ENCODE data around the gene OLFM4. TPM values are rescaled to one million over a fixed set of nuclear protein-coding genes. Genes with fewer than 3 reads are reported as not detected.

Gene OLFM4, protein sequence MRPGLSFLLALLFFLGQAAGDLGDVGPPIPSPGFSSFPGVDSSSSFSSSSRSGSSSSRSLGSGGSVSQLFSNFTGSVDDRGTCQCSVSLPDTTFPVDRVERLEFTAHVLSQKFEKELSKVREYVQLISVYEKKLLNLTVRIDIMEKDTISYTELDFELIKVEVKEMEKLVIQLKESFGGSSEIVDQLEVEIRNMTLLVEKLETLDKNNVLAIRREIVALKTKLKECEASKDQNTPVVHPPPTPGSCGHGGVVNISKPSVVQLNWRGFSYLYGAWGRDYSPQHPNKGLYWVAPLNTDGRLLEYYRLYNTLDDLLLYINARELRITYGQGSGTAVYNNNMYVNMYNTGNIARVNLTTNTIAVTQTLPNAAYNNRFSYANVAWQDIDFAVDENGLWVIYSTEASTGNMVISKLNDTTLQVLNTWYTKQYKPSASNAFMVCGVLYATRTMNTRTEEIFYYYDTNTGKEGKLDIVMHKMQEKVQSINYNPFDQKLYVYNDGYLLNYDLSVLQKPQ
- total RNA-seq: under 1 TPM in 3 of 4 donors, not detected in 1; 0.09 to 0.79 (median 0.13) TPM

DNA sequence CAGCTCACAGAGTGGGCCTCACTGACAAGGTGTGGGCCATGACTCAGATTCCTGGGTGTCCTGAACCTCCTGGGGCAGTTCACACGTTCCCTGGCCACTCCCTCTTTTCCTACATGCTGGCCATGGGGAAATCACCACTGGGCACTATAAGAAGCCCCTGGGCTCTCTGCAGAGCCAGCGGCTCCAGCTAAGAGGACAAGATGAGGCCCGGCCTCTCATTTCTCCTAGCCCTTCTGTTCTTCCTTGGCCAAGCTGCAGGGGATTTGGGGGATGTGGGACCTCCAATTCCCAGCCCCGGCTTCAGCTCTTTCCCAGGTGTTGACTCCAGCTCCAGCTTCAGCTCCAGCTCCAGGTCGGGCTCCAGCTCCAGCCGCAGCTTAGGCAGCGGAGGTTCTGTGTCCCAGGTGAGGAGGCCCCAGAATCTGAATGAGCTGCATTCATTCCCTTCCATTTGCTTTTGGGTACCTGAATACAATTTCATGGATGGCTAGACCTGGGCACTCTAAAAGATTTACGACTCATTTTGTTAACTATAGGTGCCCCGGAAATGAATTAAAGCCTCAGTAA is at the start of gene OLFM4:
TSS of gene OLFM4 (plus strand) at position 177 of the 567 bp plus-strand sequence. CDS start at position 201, 24 bp downstream.
- DNase-seq (ENCODE audit: low spot score) (no peak), ATAC-seq (ENCODE audit: low FRiP score) (no peak)
- TF ChIP-seq, protein P1, sequence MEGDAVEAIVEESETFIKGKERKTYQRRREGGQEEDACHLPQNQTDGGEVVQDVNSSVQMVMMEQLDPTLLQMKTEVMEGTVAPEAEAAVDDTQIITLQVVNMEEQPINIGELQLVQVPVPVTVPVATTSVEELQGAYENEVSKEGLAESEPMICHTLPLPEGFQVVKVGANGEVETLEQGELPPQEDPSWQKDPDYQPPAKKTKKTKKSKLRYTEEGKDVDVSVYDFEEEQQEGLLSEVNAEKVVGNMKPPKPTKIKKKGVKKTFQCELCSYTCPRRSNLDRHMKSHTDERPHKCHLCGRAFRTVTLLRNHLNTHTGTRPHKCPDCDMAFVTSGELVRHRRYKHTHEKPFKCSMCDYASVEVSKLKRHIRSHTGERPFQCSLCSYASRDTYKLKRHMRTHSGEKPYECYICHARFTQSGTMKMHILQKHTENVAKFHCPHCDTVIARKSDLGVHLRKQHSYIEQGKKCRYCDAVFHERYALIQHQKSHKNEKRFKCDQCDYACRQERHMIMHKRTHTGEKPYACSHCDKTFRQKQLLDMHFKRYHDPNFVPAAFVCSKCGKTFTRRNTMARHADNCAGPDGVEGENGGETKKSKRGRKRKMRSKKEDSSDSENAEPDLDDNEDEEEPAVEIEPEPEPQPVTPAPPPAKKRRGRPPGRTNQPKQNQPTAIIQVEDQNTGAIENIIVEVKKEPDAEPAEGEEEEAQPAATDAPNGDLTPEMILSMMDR (IDR thresholded peaks at IDR 0.05): no peak

DNA sequence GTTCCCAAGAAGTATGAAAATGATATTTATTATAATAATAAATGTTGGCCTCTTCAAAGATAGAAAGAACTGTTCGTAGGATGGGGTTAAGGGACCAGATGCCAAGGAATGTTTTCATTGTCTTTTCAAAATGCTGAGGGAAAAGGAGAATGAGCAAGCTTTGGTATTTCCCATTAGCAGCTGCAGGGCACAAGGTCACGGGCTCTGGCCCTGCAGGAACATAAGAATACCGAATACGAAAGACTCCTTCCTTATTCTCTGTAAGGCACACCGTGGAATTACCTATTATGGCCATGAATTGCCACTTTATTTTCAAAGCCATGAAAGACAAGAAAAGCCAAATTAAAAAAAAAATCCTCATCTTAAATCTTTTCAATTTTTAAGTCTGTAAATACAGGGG is 49.6 kb upstream of the OLFM4 start:
- TF ChIP-seq, protein P1 (IDR thresholded peaks at IDR 0.05): no peak
- DNase-seq (ENCODE audit: low spot score): no peak
- no peak for ATAC-seq (ENCODE audit: low FRiP score)

DNA sequence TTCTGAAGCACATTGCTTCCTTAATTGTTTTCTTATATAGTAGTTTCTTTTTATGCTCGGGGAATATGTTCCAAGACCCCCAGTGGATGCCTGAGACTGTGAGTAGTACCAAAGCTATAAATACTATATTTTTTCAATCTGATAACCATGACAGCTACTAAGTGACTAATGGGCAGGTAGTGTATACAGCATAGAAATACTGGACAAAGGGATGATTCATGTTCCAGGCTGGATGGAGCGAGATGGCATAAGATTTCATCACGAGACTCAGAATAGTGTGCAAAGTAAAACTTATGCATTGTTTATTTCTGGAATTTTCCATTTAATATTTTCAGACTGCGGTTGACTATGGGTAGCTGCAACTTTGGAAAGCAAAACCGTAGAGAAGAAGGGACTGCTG is 47.9 kb upstream of the OLFM4 start:
- no peak for DNase-seq (ENCODE audit: low spot score)
- no peak for ATAC-seq (ENCODE audit: low FRiP score)
- TF ChIP-seq, protein P1 (IDR thresholded peaks at IDR 0.05): no peak

DNA sequence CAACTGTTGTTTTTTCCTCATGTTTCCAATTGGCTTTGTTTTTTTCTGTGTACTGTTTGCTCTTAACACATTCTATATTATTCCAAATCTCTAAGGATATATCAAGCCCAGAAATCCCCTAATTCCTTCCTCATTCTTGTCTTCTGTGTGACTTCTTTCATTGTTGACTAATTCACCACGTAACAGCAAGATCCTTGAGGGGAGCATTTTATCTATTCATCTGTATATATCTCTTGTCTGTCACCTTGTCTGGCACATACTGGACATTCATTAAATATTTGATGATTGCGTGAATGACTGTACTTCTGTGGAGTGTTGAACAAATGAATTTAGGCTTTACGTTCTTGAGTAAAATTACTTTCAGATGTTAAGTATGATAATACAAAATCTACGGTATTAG is 44.8 kb upstream of the OLFM4 start:
- DNase-seq (ENCODE audit: low spot score) (no peak), ATAC-seq (ENCODE audit: low FRiP score) (no peak)
- TF ChIP-seq, protein P1 (IDR thresholded peaks at IDR 0.05): no peak

DNA sequence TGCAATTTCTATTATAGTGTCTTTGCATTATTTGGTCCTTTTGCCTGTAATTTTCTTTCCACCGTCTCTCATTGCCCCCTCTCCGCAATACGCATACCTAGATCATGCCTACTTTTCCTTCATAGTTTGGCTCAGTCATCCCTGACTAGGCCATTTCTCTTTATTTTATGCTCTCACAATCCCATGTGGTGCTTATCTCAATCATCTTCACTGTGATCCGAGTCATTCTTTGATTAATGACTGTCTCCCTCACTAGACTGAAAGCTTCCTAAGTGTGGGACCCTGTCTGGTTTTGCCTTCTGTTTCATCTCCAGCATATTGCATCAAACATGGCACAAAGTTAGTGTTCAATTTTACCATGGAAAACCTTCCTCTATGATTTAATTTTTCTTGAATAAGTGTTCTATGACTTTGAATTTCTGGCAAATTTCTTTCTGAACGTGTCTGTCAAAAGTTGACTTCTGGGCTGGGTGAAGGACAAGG is 43.7 kb upstream of the OLFM4 start:
- TF ChIP-seq, protein P1 (IDR thresholded peaks at IDR 0.05): no peak
- DNase-seq (ENCODE audit: low spot score): no peak
- no peak for ATAC-seq (ENCODE audit: low FRiP score)

DNA sequence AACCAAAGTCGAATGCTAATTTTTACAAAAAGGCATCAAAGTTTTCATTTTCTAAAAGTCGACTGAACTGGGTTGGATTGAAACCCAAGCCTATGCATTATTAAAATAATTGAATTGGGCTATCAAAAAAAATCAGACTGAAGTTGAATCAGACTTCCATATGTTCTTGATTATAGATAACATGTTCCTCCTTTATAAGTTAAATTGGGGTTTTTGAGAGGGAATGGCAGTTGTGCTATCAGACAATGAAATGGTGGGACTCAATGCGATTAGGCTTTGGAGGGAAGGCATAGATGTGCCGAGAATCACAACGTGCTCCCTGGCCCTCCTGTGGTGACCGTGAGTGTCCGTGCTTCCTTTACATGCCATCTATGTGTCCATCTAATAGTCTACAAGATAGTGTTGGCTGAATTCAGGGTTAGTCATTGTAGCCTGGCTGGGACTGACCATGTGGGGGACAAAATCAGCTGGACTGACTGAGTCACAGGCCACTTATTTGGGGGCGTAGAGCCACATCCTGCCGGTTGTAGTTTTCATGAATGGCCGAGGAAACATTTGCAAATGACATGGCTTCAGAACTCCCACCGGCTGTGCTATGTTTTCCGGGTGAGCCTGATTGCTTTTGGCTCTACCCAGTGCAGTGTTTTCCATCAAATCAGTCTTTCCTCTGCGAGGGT is 37.1 kb upstream of the OLFM4 start:
- ATAC-seq (ENCODE audit: low FRiP score) (no peak), DNase-seq (ENCODE audit: low spot score) (no peak)
- TF ChIP-seq, protein P1 (IDR thresholded peaks at IDR 0.05): no peak

Data from omental fat pad (tissue), 4 donors.